CD4-positive, alpha-beta T cell treated with Interleukin-17A for 1 hour (primary cell): Measurements from ENCODE around the gene CNR2.
"Not testable (repeated sequence)": the region's sequence is repeated elsewhere in the genome, so short reads cannot be mapped to it uniquely, and the experiment has no call there.

Experiments used
- DNase-seq: peaks from one replicate; pipeline ENCODE4 v3.0.0-alpha.2; 2020

Gene CNR2

DNA sequence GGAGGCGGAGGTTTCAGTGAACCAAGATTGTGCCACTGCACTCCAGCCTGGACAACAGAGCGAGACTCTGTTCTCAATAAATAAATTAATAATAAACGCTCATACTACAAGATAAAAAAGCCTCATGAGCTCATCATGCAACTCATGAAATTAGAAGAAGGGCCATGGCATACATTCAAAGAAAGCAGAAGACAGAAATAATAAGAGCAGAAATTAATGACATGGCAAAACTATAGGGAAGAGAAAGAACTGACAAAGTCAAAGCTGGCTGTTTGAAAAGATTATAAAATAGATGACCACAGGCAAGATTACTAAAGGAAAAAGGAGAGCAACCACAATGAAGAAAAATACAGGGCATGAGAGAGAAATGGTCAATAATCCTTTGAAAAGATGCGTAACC is 30.4 kb downstream of the CNR2 start:
- DNase-seq: no peak

- DNase-seq: no peak
These were observed 33.4 kb downstream of the CNR2 start for GRCh38 chr1:23879809-23880208.

DNA sequence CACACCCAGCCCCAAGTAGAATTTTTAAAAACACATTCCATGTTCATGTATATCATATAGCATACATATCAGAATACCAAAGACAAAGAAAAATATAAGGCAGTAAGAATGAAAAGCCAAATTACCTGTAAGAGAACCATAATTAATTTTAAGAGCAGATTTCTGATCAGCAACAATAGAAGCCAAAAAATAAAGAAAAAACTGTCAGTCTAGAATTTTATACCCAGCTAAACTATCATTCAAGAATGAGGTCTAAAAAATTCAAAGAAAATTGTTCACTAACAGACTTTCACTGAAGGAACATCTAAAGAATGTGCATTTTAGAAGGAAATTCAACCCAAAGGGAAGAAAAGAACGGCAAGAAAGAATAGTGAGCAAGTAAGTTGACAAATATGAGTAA is 34.5 kb downstream of the CNR2 start:
- no peak for DNase-seq

- no peak for DNase-seq
These were observed 37.8 kb downstream of the CNR2 start for GRCh38 chr1:23875382-23875781.

GRCh38 chr1:23872421-23872820 is 40.7 kb downstream of the CNR2 start:
- DNase-seq: no peak

- DNase-seq: no peak
These were observed 44.1 kb downstream of the CNR2 start for GRCh38 chr1:23869051-23869450.

DNA sequence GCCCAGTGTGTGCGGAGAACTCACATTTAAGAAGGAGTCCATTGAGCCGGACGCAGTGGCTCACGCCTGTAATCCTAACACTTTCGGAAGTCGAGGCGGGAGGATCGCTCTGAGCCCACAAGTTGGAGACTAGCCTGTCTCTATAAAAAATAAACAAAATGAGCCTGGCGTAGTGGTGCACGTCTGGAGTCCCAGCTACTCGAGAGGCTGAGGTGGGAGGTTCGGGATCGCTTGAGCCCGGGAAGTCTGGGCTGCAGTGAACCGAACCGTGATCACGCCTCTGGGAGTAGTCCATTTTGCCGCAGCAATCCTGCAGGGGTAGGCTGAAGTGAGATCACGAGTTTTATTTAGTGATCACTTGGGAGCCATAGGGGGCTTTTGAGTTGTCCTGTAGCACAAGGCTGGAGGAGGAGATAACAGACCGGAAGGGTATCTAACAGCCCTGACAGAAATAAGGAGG is 44.6 kb downstream of the CNR2 start:
- no peak for DNase-seq

DNA sequence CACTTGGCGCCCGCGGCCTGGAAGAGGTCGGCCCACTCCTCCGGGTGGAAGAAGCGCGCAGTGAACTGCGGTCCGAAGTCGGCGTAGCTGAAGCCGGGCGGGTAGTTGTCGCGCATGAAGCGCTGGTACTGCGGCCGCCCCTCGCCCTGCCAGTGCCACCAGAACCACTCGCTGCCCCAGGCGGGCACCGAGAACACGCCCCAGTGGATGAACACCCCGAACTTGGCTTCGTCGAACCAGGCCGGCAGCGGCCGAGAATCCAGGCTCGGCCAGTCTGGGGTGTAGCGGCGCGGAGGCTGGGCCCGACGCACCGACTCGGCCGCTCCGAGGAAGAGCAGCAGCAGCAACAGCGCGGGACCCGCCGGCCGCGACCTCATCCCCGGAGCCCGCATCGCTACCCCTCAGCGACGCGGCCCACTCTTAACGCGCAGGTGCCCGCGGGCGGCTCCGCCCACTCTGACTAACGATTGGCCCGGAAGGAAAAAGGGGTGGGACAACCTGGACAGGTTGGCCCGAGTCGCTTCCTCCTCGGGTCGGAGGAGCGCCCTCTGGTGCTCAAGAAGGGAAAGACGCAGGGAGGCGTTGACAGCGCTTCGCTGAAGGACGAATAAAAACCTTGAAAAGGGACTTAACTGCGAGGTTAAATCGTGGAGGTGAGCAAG is 45.1 kb downstream of the CNR2 start, which contains the start of gene FUCA1:
FUCA1 (minus strand) TSS at position 396 of the 662 bp plus-strand sequence; CDS start at position 392, 4 bp downstream.
- DNase-seq: peak; percentile 98

DNA sequence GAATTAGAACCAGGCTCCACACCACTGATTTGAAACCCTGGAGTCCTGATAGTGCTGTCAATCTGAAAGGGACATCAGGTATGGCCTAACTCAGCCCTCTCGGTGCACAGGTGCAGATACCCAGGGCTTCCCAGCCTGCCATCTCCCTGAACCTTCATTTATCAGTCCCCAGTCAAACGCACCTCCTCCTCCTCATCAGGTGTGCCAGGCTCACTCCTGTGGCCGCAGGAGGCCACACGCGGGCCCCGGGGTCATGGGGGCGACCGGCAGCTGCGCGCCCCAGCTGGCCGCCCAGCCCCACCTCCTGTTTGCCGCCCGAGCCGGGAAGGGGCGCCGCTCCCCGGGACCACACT is 45.6 kb downstream of the CNR2 start:
- DNase-seq: no peak

GRCh38 chr1:23865543-23865930 is 47.6 kb downstream of the CNR2 start:
- no peak for DNase-seq

- no peak for DNase-seq
These were observed 48.2 kb downstream of the CNR2 start for GRCh38 chr1:23864801-23865542.

GRCh38 chr1:23862640-23863039 is 50.5 kb downstream of the CNR2 start:
- no peak for DNase-seq

GRCh38 chr1:23854568-23854967 is 58.6 kb downstream of the CNR2 start:
- peak; percentile 22 for DNase-seq

DNA sequence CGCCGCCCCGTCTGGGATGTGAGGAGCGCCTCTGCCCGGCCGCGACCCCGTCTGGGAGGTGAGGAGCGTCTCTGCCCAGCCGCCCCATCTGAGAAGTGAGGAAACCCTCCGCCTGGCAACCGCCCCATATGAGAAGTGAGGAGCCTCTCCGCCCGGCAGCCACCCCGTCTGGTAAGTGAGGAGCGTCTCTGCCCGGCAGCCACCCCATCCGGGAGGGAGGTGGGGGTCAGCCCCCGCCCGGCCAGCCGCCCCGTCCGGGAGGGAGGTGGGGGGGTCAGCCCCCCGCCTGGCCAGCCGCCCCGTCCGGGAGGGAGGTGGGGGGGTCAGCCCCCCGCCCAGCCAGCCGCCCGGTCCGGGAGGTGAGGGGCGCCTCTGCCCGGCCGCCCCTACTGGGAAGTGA is 60.0 kb downstream of the CNR2 start:
- not testable (repeated sequence) for DNase-seq

GRCh38 chr1:23851406-23851805 is 61.8 kb downstream of the CNR2 start:
- not testable (repeated sequence) for DNase-seq

DNA sequence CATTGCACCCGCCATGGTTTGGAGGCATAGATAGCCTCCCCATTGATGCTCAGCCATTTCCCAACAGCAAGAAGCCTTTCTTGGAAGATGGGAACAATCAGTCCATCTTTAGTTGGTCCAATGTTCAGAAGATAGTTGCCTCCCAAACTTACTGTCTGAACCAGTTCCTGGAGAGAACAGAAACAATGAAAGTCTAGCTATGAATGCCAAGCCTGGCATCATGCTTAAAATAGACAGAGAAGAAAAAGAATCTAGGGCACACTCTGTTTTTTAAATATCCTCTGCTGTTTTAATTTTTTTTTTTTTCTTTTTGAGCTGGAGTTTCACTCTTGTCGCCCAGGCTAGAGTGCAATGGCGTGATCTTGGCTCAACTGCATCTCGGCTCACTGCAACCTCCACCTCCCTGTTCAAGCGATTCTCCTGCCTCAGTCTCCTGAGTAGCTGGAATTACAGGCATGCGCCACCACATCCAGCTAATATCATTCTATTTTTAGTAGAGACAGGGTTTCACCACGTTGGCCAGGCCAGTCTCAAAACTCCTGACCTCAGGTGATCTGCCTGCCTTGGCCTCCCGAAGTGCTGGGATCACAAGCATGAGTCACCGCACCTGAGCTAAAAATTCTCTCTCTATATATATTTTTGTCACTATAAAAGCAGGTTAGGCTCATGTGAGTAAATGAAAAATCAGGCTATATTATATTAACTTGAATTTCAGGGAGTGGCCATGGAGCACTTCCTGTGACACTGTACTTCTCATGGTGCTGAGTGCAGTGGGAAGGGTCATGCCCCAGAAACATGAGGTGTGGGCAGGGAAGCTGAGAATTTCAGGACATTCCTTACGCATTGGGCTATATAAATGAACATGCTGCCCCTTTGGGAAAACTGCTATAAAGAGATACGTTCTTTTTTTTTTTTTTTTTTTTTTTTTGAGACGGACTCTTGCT is 64.2 kb downstream of the CNR2 start:
- DNase-seq: no peak

DNA sequence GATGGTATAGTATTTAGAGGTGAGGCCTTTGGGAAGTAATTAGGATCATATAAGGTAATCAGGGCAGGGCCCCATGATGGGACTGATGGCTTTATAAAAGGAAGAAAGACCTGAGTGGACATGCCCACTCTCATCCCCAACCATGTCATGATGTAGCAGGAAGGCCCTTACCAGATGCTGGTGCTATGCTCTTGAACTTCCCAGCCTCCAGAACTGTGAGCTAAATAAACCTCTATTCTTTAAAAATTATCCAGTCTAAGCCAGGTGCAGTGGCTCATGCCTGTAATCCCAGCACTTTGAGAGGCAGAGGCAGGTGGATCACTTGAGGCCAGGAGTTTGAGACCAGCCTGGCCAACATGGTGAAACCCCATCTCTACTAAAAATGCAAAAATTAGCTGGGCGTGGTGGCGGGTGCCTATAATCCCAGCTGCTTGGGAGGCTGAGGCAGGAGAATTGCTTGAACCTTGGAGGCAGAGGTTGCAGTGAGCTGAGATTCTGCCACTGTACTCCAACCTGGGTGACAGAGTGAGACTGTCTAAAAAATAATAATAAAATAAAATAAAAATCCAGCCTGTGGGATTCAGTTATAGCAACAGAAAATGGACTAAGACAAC is 65.6 kb downstream of the CNR2 start:
- not testable (repeated sequence) for DNase-seq

DNA sequence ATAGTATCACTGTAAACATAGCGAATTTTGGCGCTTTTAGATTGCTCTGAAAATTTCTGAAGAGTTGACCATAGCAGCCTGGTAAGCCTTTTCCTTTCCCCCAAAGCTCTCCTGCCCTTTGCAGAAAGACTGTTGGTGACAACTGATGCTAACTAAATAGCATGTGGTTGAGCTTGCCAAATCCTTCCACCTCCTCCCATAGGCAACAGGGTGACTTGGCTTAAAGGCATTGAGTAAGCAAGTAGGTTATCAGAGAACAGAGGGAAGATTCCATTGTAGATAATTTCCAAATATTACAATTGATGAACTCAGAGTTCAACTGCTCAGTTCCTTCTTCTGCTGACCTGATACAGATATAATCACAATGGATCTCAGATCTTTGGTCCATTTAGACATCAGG is 68.0 kb downstream of the CNR2 start:
- no peak for DNase-seq

DNA sequence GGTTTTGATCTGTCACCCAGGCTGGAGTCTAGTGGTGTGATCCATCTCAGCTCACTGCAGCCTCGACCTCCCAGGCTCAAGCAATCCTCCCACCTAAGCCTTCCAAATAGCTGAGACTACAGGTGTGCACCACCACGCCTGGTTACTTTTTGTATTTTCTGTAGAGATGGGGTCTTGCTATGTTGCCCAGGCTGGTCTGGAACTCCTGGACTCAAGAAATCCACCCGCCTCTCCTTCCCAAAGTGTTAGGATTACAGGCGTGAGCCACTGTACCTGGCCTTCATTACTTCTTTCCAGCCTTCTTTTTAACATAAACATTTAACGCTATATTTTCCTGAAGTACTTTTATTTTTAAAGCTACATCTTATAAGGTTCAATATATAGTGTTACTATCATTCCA is 69.5 kb downstream of the CNR2 start:
- DNase-seq: no peak

DNA sequence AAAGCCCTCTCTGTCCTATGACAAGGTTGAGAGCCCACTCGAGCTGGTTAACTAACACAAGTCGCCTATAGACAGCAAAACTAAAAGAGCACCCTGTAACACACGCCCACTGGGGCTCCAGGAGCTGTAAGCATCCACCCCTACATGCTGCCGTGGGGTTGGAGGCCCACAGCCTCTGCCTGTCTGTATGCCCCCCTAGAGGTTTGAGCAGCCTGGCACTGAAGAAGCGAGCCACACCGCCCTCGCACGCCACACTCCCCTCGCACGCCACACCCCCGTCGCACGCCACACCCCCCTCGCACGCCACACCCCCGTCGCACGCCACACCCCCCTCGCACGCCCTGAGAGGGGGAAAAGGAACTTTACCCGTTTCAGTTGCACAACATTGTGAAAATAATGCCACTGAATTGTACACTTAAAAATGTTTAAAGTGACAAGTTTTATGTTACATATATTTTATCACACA is 74.7 kb downstream of the CNR2 start:
- peak; percentile 82 for DNase-seq

- no peak for DNase-seq
These were observed 75.3 kb downstream of the CNR2 start for GRCh38 chr1:23837908-23838307.

DNA sequence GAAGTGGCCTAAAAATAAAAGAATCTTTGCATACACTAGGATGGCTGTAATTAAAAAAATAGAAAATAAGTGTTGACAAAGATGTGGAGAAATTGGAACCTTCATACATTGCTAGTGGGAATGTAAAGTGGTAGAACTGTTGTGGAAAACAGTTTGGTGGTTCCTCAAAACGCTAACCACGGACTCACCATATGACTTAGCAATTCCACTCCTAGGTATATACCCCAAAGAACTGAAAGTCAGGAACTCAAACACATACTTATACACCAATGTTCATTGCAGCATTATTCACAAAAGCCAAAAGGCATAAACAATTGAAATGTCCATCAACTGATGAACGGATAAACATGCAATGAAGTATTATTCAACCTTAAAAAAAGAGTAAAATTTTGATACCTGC is 77.1 kb downstream of the CNR2 start:
- DNase-seq: no peak

DNA sequence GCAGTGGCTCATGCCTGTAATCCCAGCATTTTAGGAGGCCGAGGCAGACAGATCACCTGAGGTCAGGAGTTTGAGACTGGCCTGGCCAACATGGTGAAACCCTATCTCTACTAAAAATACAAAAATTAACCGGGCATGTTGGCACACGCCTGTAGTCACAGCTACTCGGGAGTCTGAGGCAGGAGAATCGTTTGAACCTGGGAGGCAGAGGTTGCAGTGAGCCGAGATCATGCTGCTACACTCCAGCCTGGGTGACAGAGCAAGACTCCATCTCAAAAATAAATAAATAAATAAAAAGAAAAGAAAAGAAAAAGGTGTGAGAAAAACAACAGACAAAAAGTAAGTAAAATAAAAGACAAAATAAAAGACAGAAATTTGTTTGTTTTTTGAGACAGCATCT is 79.0 kb downstream of the CNR2 start:
- not testable (repeated sequence) for DNase-seq
